Neural progenitor cell (in vitro differentiated cells): ENCODE results near the gene G3BP2. TPM values are rescaled to one million over a fixed set of nuclear protein-coding genes. Genes with fewer than 3 reads are reported as not detected.

Experiments used
- DNase-seq: peaks from one replicate; pipeline ENCODE4 v3.0.0-alpha.2; 2016; ENCODE audit warnings: low spot score
- H2AFZ ChIP-seq: fragments of 200-600 bp; sonication (generic); replicated peaks from 2 replicates; pipeline ENCODE4 v1.6.1; 2016; ENCODE audit warnings: antibody characterized with exemption
- H3F3A ChIP-seq: fragments of 200-600 bp; sonication (generic); 2 replicates; pipeline ENCODE4 v1.6.1; 2016; ENCODE audit warnings: antibody characterized with exemption, low read depth
- H3K27ac ChIP-seq: fragments of 200-600 bp; sonication (generic); 2 replicates; pipeline ENCODE4 v1.5.1; 2016; ENCODE audit warnings: mild to moderate bottlenecking
- H3K27me3 ChIP-seq: fragments of 200-600 bp; sonication (generic); 2 replicates; pipeline ENCODE4 v1.6.1; 2016; ENCODE audit warnings: mild to moderate bottlenecking, moderate library complexity
- H3K36me3 ChIP-seq: fragments of 200-600 bp; sonication (generic); 2 replicates; pipeline ENCODE4 v1.5.1; 2016
- H3K4me1 ChIP-seq: fragments of 200-600 bp; sonication (generic); 2 replicates; pipeline ENCODE4 v1.6.1; 2016; ENCODE audit warnings: mixed run types
- H3K4me2 ChIP-seq: fragments of 200-600 bp; sonication (generic); 2 replicates; pipeline ENCODE4 v1.6.1; 2016
- H3K4me3 ChIP-seq: fragments of 200-600 bp; sonication (generic); 2 replicates; pipeline ENCODE4 v1.5.1; 2016
- H3K79me2 ChIP-seq: fragments of 200-600 bp; sonication (generic); 2 replicates; pipeline ENCODE4 v1.6.1; 2016; ENCODE audit warnings: low read depth
- H3K9ac ChIP-seq: fragments of 200-600 bp; sonication (generic); 2 replicates; pipeline ENCODE4 v1.6.1; 2016
- H3K9me3 ChIP-seq: fragments of 200-600 bp; sonication (generic); 2 replicates; pipeline ENCODE4 v1.5.1; 2016; ENCODE audit warnings: low read depth
- H4K20me1 ChIP-seq: fragments of 200-600 bp; sonication (generic); 2 replicates; pipeline ENCODE4 v1.6.1; 2016; ENCODE audit warnings: low read depth
- H3K27ac Mint-ChIP-seq: 3 replicates; pipeline ENCODE4 v1.8.0; 2021; ENCODE audit warnings: mixed read lengths
- H3K27me3 Mint-ChIP-seq: 2 replicates; pipeline ENCODE4 v1.8.0; 2022; ENCODE audit warnings: low read depth, mild to moderate bottlenecking, inconsistent platforms, moderate library complexity, mixed read lengths; ENCODE audit not compliant: insufficient read depth
- H3K36me3 Mint-ChIP-seq: 3 replicates; pipeline ENCODE4 v1.8.0; 2021; ENCODE audit warnings: mixed read lengths
- H3K4me1 Mint-ChIP-seq: 3 replicates; pipeline ENCODE4 v1.8.0; 2021; ENCODE audit warnings: mixed read lengths
- H3K4me3 Mint-ChIP-seq: 3 replicates; pipeline ENCODE4 v1.8.0; 2021; ENCODE audit warnings: mild to moderate bottlenecking, moderate library complexity, mixed read lengths
- H3K9me3 Mint-ChIP-seq: 3 replicates; pipeline ENCODE4 v1.8.0; 2020; ENCODE audit warnings: mixed read lengths
- CTCF ChIP-seq: fragments of 200-600 bp; sonication (generic); IDR thresholded peaks from 2 replicates; pipeline ENCODE4 v1.5.1; 2017; ENCODE audit warnings: antibody characterized with exemption, mild to moderate bottlenecking
- EZH2 ChIP-seq: fragments of 200-600 bp; sonication (generic); IDR thresholded peaks from 2 replicates; pipeline ENCODE4 v1.6.1; 2017; ENCODE audit warnings: antibody characterized with exemption, mild to moderate bottlenecking, moderate library complexity
- EZH2phosphoT487 ChIP-seq: fragments of 200-600 bp; sonication (generic); IDR thresholded peaks from 2 replicates; pipeline ENCODE4 v1.6.1; 2017; ENCODE audit warnings: antibody characterized with exemption
- total RNA-seq: library from RNA; depleted of rRNA; stranded (reverse); fragments of >200 nt; gene quantifications from 2 replicates; pipeline ENCODE4 v1.2.3, GENCODE V29; 2015; ENCODE audit warnings: low replicate concordance

Gene G3BP2
- total RNA-seq, 1 donor from 2014 or later = 241 TPM

GRCh38 chr4:75679876-75680575 is 6.8 kb upstream of the G3BP2 start:
- Histone ChIP-seq H3K9ac (no peak overlapping the region), H3K79me2 (peaks cover 21% of the 10 kb centered on the region), H3K4me1 (no peaks in the 10 kb centered on the region), H3K27me3 (no peaks in the 10 kb centered on the region), H3K36me3 (no peaks in the 10 kb centered on the region), H3K9me3 (no peaks in the 10 kb centered on the region), H3F3A (peaks cover 5% of the 10 kb centered on the region), H3K27ac (no peak overlapping the region), H4K20me1 (no peaks in the 10 kb centered on the region), H3K4me2 (no peak overlapping the region), H2AFZ (no peak overlapping the region), H3K4me3 (no peak overlapping the region)
- Mint-ChIP-seq H3K4me1 (peaks cover 8% of the 10 kb centered on the region), H3K27me3 (no peaks in the 10 kb centered on the region), H3K36me3 (peaks cover 4% of the 10 kb centered on the region), H3K9me3 (no peaks in the 10 kb centered on the region), H3K4me3 (no peak overlapping the region), H3K27ac (no peak overlapping the region)
- DNase-seq = no peak
- TF ChIP-seq EZH2 (no peak), EZH2phosphoT487 (no peak), CTCF (no peak)

GRCh38 chr4:75678965-75679364 is 5.8 kb upstream of the G3BP2 start:
- H3K4me1 ChIP-seq = peaks cover 5% of the 10 kb centered on the region
- peaks cover 4% of the 10 kb centered on the region for H3K36me3 Mint-ChIP-seq
- H3K9me3 Mint-ChIP-seq = no peaks in the 10 kb centered on the region
- no peaks in the 10 kb centered on the region for H3K27me3 Mint-ChIP-seq
- H3K4me1 Mint-ChIP-seq = peaks cover 11% of the 10 kb centered on the region
- no peak for DNase-seq
- H4K20me1 ChIP-seq = no peaks in the 10 kb centered on the region
- H3K4me2 ChIP-seq = no peak overlapping the region
- no peaks in the 10 kb centered on the region for H3K36me3 ChIP-seq
- no peak overlapping the region for H3K27ac Mint-ChIP-seq
- H3K79me2 ChIP-seq = peaks cover 30% of the 10 kb centered on the region
- no peak overlapping the region for H3K4me3 ChIP-seq
- H3K9ac ChIP-seq = no peak overlapping the region
- H3K27ac ChIP-seq = no peak overlapping the region
- no peak for TF ChIP-seq EZH2
- no peak for TF ChIP-seq EZH2phosphoT487
- TF ChIP-seq CTCF = no peak
- peaks cover 11% of the 10 kb centered on the region for H3F3A ChIP-seq
- H3K4me3 Mint-ChIP-seq = no peak overlapping the region
- no peaks in the 10 kb centered on the region for H3K9me3 ChIP-seq
- H2AFZ ChIP-seq = no peak overlapping the region
- H3K27me3 ChIP-seq = no peaks in the 10 kb centered on the region

- Histone ChIP-seq H3K9me3 (no peaks in the 10 kb centered on the region), H3K9ac (no peak overlapping the region), H3K4me2 (no peak overlapping the region), H2AFZ (no peak overlapping the region), H4K20me1 (no peaks in the 10 kb centered on the region), H3K27ac (no peak overlapping the region), H3K36me3 (no peaks in the 10 kb centered on the region), H3K4me1 (peaks cover 8% of the 10 kb centered on the region), H3K27me3 (no peaks in the 10 kb centered on the region), H3K4me3 (no peak overlapping the region), H3F3A (peaks cover 16% of the 10 kb centered on the region), H3K79me2 (peaks cover 32% of the 10 kb centered on the region)
- H3K9me3 Mint-ChIP-seq = no peaks in the 10 kb centered on the region
- H3K36me3 Mint-ChIP-seq = peaks cover 4% of the 10 kb centered on the region
- H3K4me3 Mint-ChIP-seq = no peak overlapping the region
- no peak overlapping the region for H3K27ac Mint-ChIP-seq
- no peak for TF ChIP-seq EZH2
- TF ChIP-seq CTCF = no peak
- TF ChIP-seq EZH2phosphoT487 = no peak
- no peaks in the 10 kb centered on the region for H3K27me3 Mint-ChIP-seq
- peaks cover 16% of the 10 kb centered on the region for H3K4me1 Mint-ChIP-seq
- DNase-seq = no peak
Observed at GRCh38 chr4:75678473-75678872, 5.3 kb upstream of the G3BP2 start.
